Measurements from ENCODE around the gene UGT1A7. TPM values are rescaled to one million over a fixed set of nuclear protein-coding genes. Genes with fewer than 3 reads are reported as not detected.

UGT1A7 gene
- total RNA-seq, 4 donors from 2014 or later = not detected

DNA sequence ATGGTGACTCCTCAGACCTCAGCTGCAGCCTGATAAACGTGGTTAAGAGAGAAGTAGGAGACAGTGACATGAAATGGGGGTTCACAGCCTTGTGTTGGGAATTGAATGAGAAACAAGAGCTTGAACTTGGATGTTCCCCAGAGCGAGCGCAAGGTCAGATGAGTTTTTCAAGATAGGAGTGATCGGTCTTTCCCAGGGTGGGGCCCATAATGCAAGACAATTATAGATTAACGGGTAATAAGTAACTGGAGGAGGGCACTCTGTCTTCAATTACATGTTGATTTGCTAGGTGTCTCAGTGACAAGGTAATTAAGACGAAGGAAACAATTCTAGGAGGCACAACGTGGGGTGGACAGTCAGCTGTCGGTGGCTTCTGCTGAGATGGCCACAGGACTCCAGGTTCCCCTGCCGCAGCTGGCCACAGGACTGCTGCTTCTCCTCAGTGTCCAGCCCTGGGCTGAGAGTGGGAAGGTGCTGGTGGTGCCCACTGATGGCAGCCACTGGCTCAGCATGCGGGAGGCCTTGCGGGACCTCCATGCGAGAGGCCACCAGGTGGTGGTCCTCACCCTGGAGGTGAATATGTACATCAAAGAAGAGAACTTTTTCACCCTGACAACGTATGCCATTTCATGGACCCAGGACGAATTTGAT, 31.0 kb downstream of the UGT1A7 start, which contains the start of gene UGT1A5:
Gene UGT1A5, plus strand, starts transcription at position 297 of the 651 bp plus-strand sequence. Its CDS starts 85 bp downstream, at position 382.
- in situ Hi-C loops (cut with MboI; ENCODE audit: low sequenced_read_pairs in 4 of 4) = no loop called here
- Histone ChIP-seq H3K4me1 (no peaks in the 10 kb centered on the region), H3K4me3 (no peak within 1 kb of the TSS), H3K27me3 (no peaks in the 10 kb centered on the region), H3K9me3 (no peaks in the 10 kb centered on the region), H3K36me3 (no peaks in the 10 kb centered on the region), H3K27ac (no peak within 1 kb of the TSS)
- DNase-seq = no peak
- intact Hi-C loops (cut with DNase I; ENCODE audit: low total_unique reads) = no loop called here
- TF ChIP-seq POLR2A (IDR thresholded peaks at IDR 0.05) = no peak
- TF ChIP-seq, protein P1, sequence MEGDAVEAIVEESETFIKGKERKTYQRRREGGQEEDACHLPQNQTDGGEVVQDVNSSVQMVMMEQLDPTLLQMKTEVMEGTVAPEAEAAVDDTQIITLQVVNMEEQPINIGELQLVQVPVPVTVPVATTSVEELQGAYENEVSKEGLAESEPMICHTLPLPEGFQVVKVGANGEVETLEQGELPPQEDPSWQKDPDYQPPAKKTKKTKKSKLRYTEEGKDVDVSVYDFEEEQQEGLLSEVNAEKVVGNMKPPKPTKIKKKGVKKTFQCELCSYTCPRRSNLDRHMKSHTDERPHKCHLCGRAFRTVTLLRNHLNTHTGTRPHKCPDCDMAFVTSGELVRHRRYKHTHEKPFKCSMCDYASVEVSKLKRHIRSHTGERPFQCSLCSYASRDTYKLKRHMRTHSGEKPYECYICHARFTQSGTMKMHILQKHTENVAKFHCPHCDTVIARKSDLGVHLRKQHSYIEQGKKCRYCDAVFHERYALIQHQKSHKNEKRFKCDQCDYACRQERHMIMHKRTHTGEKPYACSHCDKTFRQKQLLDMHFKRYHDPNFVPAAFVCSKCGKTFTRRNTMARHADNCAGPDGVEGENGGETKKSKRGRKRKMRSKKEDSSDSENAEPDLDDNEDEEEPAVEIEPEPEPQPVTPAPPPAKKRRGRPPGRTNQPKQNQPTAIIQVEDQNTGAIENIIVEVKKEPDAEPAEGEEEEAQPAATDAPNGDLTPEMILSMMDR (IDR thresholded peaks at IDR 0.05 in 4 of 5, conservative IDR thresholded peaks at IDR 0.05 in 1 of 5) = no peak
- ATAC-seq = no peak

DNA sequence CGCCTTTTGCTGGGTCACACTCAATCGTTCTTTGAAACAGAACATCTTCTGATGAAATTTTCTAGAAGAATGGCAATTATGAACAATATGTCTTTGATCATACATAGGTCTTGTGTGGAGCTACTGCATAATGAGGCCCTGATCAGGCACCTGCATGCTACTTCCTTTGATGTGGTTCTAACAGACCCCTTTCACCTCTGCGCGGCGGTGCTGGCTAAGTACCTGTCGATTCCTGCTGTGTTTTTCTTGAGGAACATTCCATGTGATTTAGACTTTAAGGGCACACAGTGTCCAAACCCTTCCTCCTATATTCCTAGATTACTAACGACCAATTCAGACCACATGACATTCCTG, 31.5 kb downstream of the UGT1A7 start:
- in situ Hi-C loops (cut with MboI; ENCODE audit: low sequenced_read_pairs in 4 of 4) (no loop called here), intact Hi-C loops (cut with DNase I; ENCODE audit: low total_unique reads) (no loop called here)
- Histone ChIP-seq H3K36me3 (no peaks in the 10 kb centered on the region), H3K9me3 (no peaks in the 10 kb centered on the region), H3K4me3 (no peak overlapping the region), H3K4me1 (no peaks in the 10 kb centered on the region), H3K27me3 (no peaks in the 10 kb centered on the region), H3K27ac (no peak overlapping the region)
- no peak for ATAC-seq
- TF ChIP-seq, protein P1 (IDR thresholded peaks at IDR 0.05 in 4 of 5, conservative IDR thresholded peaks at IDR 0.05 in 1 of 5) = no peak
- TF ChIP-seq POLR2A (IDR thresholded peaks at IDR 0.05) = no peak
- DNase-seq = no peak

DNA sequence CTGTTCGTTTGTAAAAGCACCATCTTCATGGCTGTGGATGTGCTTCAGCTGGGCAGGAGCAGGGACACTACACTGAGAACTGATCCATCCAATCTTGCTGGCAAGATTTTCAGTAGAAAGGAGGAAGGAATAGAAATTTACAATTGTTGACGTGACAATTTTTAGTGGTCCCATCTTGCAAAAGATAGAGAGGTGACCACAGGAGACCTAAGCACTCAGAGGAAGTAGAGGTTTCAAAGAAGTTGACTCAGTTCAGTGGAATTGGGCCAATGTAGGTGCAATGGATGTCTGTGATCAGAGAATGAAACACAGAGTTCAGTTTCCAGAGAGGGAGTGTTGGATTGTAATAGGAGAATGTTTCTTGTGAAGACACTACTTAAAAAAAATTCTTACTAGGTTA, 32.4 kb downstream of the UGT1A7 start:
- intact Hi-C loops (cut with DNase I; ENCODE audit: low total_unique reads) = no loop called here
- TF ChIP-seq POLR2A (IDR thresholded peaks at IDR 0.05) = no peak
- TF ChIP-seq, protein P1 (IDR thresholded peaks at IDR 0.05 in 4 of 5, conservative IDR thresholded peaks at IDR 0.05 in 1 of 5) = no peak
- Histone ChIP-seq H3K27ac (no peak overlapping the region), H3K27me3 (no peaks in the 10 kb centered on the region), H3K4me3 (no peak overlapping the region), H3K36me3 (no peaks in the 10 kb centered on the region), H3K9me3 (no peaks in the 10 kb centered on the region), H3K4me1 (no peaks in the 10 kb centered on the region)
- in situ Hi-C loops (cut with MboI; ENCODE audit: low sequenced_read_pairs in 4 of 4) = no loop called here
- no peak for DNase-seq
- no peak for ATAC-seq

DNA sequence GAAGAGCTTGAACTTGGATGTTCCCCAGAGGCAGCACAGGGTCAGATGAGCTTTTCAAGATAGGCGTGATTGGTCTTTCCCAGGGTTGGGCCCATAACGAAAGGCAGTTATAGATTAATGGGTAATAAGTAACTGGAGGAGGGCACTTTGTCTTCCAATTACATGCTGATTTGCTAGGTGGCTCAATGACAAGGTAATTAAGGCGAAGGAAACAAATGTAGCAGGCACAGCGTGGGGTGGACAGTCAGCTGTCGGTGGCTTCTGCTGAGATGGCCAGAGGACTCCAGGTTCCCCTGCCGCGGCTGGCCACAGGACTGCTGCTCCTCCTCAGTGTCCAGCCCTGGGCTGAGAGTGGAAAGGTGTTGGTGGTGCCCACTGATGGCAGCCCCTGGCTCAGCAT, 36.9 kb downstream of the UGT1A7 start, which contains the start of gene UGT1A4:
Gene UGT1A4, plus strand, starts transcription at position 185 of the 400 bp plus-strand sequence. Its CDS starts 85 bp downstream, at position 270.
- H3K4me3 ChIP-seq = no peak within 1 kb of the TSS
- in situ Hi-C loops (cut with MboI; ENCODE audit: low sequenced_read_pairs in 4 of 4) = no loop called here
- H3K36me3 ChIP-seq = no peaks in the 10 kb centered on the region
- H3K27ac ChIP-seq = no peak within 1 kb of the TSS
- ATAC-seq (no peak), DNase-seq (no peak)
- H3K9me3 ChIP-seq = no peaks in the 10 kb centered on the region
- intact Hi-C loops (cut with DNase I; ENCODE audit: low total_unique reads) = no loop called here
- no peaks in the 10 kb centered on the region for H3K27me3 ChIP-seq
- H3K4me1 ChIP-seq = no peaks in the 10 kb centered on the region
- TF ChIP-seq POLR2A (IDR thresholded peaks at IDR 0.05) = no peak
- TF ChIP-seq, protein P1 (IDR thresholded peaks at IDR 0.05 in 4 of 5, conservative IDR thresholded peaks at IDR 0.05 in 1 of 5) = no peak
